GM12878 (cell line): ENCODE data around the gene SIN3B. TPM values are rescaled to one million over a fixed set of nuclear protein-coding genes. Genes with fewer than 3 reads are reported as not detected.

Experiments used
- ATAC-seq: fragments of 200-7000 bp; cut with Tn5 transposase; 3 replicates; pipeline ENCODE4 v1.9.1; 2020; ENCODE audit warnings: mild to moderate bottlenecking, moderate library complexity
- BruUV-seq: library from RNA; stranded (reverse); fragments of 400-500 nt; replicated peaks from 2 replicates; lab custom pipeline; 2021; lab: Mats Ljungman, UMichigan
- CTCF ChIA-PET: fragments of 300-600 bp; sonication (Branson Sonifier 250); formaldehyde crosslinking; extraction: SDS; loops from one replicate; lab custom pipeline; 2021; ENCODE audit warnings: inconsistent platforms; lab: Yijun Ruan, JAX
- POLR2A ChIA-PET: fragments of 350-600 bp; formaldehyde crosslinking; extraction: SDS; loops from one replicate; lab custom pipeline; 2021; ENCODE audit warnings: inconsistent platforms; lab: Charles Lee
- RAD21 ChIA-PET: fragments of 300-600 bp; sonication (Branson Sonifier 250); formaldehyde crosslinking; loops from one replicate; lab custom pipeline; 2023; ENCODE audit warnings: antibody characterized with exemption; ENCODE audit not compliant: unreplicated experiment; lab: Charles Lee
- SMC1A ChIA-PET: fragments of 300-600 bp; sonication (Branson Sonifier 250); formaldehyde crosslinking; loops from one replicate; lab custom pipeline; 2023; ENCODE audit not compliant: unreplicated experiment, uncharacterized antibody; lab: Charles Lee
- DNase-seq: peaks from one replicate; pipeline ENCODE4 v3.0.0-alpha.2; 2011; ENCODE audit warnings: low read depth, low spot score
- FAIRE-seq: peaks from 3 replicates; lab custom pipeline; 2011; peaks lifted over from hg19 to GRCh38; lab: Jason Lieb, UNC
- H2AFZ ChIP-seq: 2 replicates; pipeline ENCODE4 v1.6.0; 2011; ENCODE audit warnings: low read depth, low read length, control low read depth; ENCODE audit not compliant: control insufficient read depth
- H3K27ac ChIP-seq: 2 replicates; pipeline ENCODE4 v1.5.1; 2011; ENCODE audit warnings: control low read depth; ENCODE audit not compliant: control insufficient read depth, insufficient read depth
- H3K27me3 ChIP-seq, 2 experiments: replicated peaks in 1 of 2; 2 replicates each; pipeline versions ENCODE4 v1.6.0 to v1.6.1; 2011; ENCODE audit warnings: low read length in 1 of 2; ENCODE audit not compliant: control insufficient read depth in 2 of 2, insufficient read depth in 2 of 2
- H3K36me3 ChIP-seq, 2 experiments: 2 replicates each; pipeline ENCODE4 v1.5.1; 2011; ENCODE audit warnings: low read length in 1 of 2; ENCODE audit not compliant: control insufficient read depth in 2 of 2, insufficient read depth in 2 of 2
- H3K4me1 ChIP-seq: 2 replicates; pipeline ENCODE4 v1.6.1; 2011; ENCODE audit warnings: mild to moderate bottlenecking, low read length, moderate library complexity, mixed read lengths; ENCODE audit not compliant: control insufficient read depth, insufficient read depth
- H3K4me2 ChIP-seq: 2 replicates; pipeline ENCODE4 v1.6.0; 2011; ENCODE audit warnings: control low read depth; ENCODE audit not compliant: control insufficient read depth, insufficient read depth
- H3K4me3 ChIP-seq: fragments of 200-600 bp; sonication (generic); 2 replicates; pipeline ENCODE4 v1.5.1; 2016
- H3K79me2 ChIP-seq: 2 replicates; pipeline ENCODE4 v1.6.0; 2011; ENCODE audit warnings: low read length; ENCODE audit not compliant: control insufficient read depth, insufficient read depth
- H3K9ac ChIP-seq: 2 replicates; pipeline ENCODE4 v1.8.0; 2011; ENCODE audit warnings: low read length, control low read depth, mixed read lengths; ENCODE audit not compliant: control insufficient read depth, insufficient read depth
- H3K9me3 ChIP-seq: replicated peaks from 3 replicates; pipeline ENCODE4 v1.5.1; 2011; ENCODE audit warnings: mild to moderate bottlenecking, low read length; ENCODE audit not compliant: control insufficient read depth, insufficient read depth
- H4K20me1 ChIP-seq: 2 replicates; pipeline ENCODE4 v1.6.0; 2011; ENCODE audit not compliant: control insufficient read depth, insufficient read depth
- ETV6 ChIP-seq, 2 experiments: fragments of 450-650 bp in 1 of 2; IDR thresholded peaks in 1 of 2; conservative IDR thresholded peaks in 1 of 2; 2 replicates each; pipeline ENCODE4 v1.6.1; 2014; ENCODE audit warnings: antibody characterized with exemption in 1 of 2, borderline replicate concordance in 1 of 2, low read depth in 1 of 2, mild to moderate bottlenecking in 1 of 2, moderate library complexity in 1 of 2
- EZH2 ChIP-seq: IDR thresholded peaks from 2 replicates; pipeline ENCODE4 v1.6.1; 2012; ENCODE audit warnings: low read depth, mild to moderate bottlenecking, control low read depth, inconsistent platforms, low read length, borderline replicate concordance; ENCODE audit not compliant: control insufficient read depth
- FOS ChIP-seq: IDR thresholded peaks from 3 replicates; pipeline ENCODE4 v1.6.1; 2011; ENCODE audit warnings: borderline replicate concordance; ENCODE audit not compliant: insufficient read length; ENCODE audit errors: extremely low read depth
- KAT2A ChIP-seq: conservative IDR thresholded peaks from 2 replicates; pipeline ENCODE4 v1.6.1; 2011; ENCODE audit warnings: low read depth, low read length; ENCODE audit not compliant: control insufficient read depth
- KLF5 ChIP-seq: fragments of 450-650 bp; IDR thresholded peaks from 2 replicates; pipeline ENCODE4 v1.6.1; 2014; ENCODE audit warnings: mild to moderate bottlenecking; ENCODE audit not compliant: partially characterized antibody
- MEF2B ChIP-seq: fragments of 450-650 bp; IDR thresholded peaks from 2 replicates; pipeline ENCODE4 v1.6.1; 2018; ENCODE audit warnings: mild to moderate bottlenecking, moderate library complexity; ENCODE audit not compliant: partially characterized antibody, poor library complexity, severe bottlenecking
- MXI1 ChIP-seq: fragments of 150-350 bp; IDR thresholded peaks from 2 replicates; pipeline ENCODE4 v1.6.1; 2011; ENCODE audit warnings: low read depth, mild to moderate bottlenecking, inconsistent platforms, low read length, improper control_type of control experiment
- NFXL1 ChIP-seq: fragments of 450-650 bp; IDR thresholded peaks from 2 replicates; pipeline ENCODE4 v1.6.1; 2017; ENCODE audit warnings: antibody characterized with exemption, mild to moderate bottlenecking, borderline replicate concordance
- NR2C2 ChIP-seq: IDR thresholded peaks from 2 replicates; pipeline ENCODE4 v1.6.1; 2011; ENCODE audit warnings: borderline replicate concordance, low read depth; ENCODE audit not compliant: control insufficient read depth, insufficient read length
- RCOR1 ChIP-seq: conservative IDR thresholded peaks from 2 replicates; pipeline ENCODE4 v1.6.1; 2012; ENCODE audit warnings: low read depth, low read length, improper control_type of control experiment
- SMARCA5 ChIP-seq: fragments of 450-650 bp; IDR thresholded peaks from 2 replicates; pipeline ENCODE4 v1.6.1; 2017; ENCODE audit warnings: mild to moderate bottlenecking
- SMC3 ChIP-seq: IDR thresholded peaks from 2 replicates; pipeline ENCODE4 v1.6.1; 2011; ENCODE audit warnings: low read length, improper control_type of control experiment, borderline replicate concordance
- ZNF207 ChIP-seq: fragments of 450-650 bp; IDR thresholded peaks from 2 replicates; pipeline ENCODE4 v1.6.1; 2014; ENCODE audit warnings: antibody characterized with exemption, mild to moderate bottlenecking, borderline replicate concordance
- ZNF24 ChIP-seq: fragments of 450-650 bp; IDR thresholded peaks from 2 replicates; pipeline ENCODE4 v1.6.1; 2017; ENCODE audit warnings: antibody characterized with exemption, mild to moderate bottlenecking
- ZNF274 ChIP-seq: IDR thresholded peaks from one replicate; pipeline ENCODE4 v1.8.0; 2011; ENCODE audit not compliant: insufficient read length, insufficient read depth
- ZNF622 ChIP-seq: fragments of 450-650 bp; IDR thresholded peaks from 2 replicates; pipeline ENCODE4 v1.6.1; 2017; ENCODE audit warnings: mild to moderate bottlenecking, inconsistent platforms
- WGBS: methylation state at CpG from one replicate; pipeline ENCODE4 v1.1.6; 2016; ENCODE audit warnings: low lambda C conversion rate; ENCODE audit not compliant: insufficient replicate concordance, insufficient coverage; ENCODE audit errors: missing lambda C conversion rate; 5-methylcytosine and 5-hydroxymethylcytosine counted together
- in situ Hi-C: fragments of 300-500 bp; cut with MboI; formaldehyde crosslinking; loops from 9 replicates; pipeline ENCODE4 v1.14.3; 2018; ENCODE audit warnings: mixed read lengths
- intact Hi-C: fragments of 100-400 bp; cut with micrococcal nuclease; formaldehyde crosslinking; loops from one replicate; pipeline ENCODE4 v1.14.2; 2022; ENCODE audit not compliant: unreplicated experiment
- polyA plus RNA-seq, 11 experiments: library from polyadenylated mRNA; depleted of rRNA in 4 of 11; unstranded in 6 of 11; stranded (reverse) in 5 of 11; fragments of >200 nt; fragmentation: Nextera tagmentation in 4 of 11; fragmentation: Illumina TruSeq in 1 of 11; extraction: Ambion mirVana in 4 of 11; extraction: Trizol in 1 of 11; gene quantifications; 1 replicate in 1 of 11; 2 replicates in 10 of 11; pipeline versions ENCODE4 v1.2.1 to v1.2.3, GENCODE V29; 2011 to 2016; ENCODE audit warnings: inconsistent platforms in 2 of 11, missing spikeins in 2 of 11, low read depth in 1 of 11
- total RNA-seq, 4 experiments: library from RNA; depleted of rRNA in 3 of 4; stranded (reverse); fragments of >200 nt in 3 of 4; fragmentation: Illumina TruSeq in 1 of 4; extraction: Trizol in 1 of 4; gene quantifications; 2 replicates each; pipeline versions ENCODE4 v1.2.1 to v1.2.3, GENCODE V29; 2013 to 2021
- TF ChIP-seq, protein P1 (sequence below): IDR thresholded peaks from 2 replicates; pipeline ENCODE4 v1.6.1; 2012; ENCODE audit warnings: low read depth, low read length, improper control_type of control experiment
- TF ChIP-seq, protein P2 (sequence below): IDR thresholded peaks from 2 replicates; pipeline ENCODE4 v1.6.1; 2012; ENCODE audit warnings: low read depth, low read length, improper control_type of control experiment
- TF ChIP-seq, protein P3 (sequence below): fragments of 450-650 bp; formaldehyde crosslinking; IDR thresholded peaks from 2 replicates; pipeline ENCODE4 v1.4.0; 2022; ENCODE audit warnings: mild to moderate bottlenecking, moderate library complexity

SIN3B gene
- total and polyA plus RNA-seq, 10 of the 15 experiments (the other 5 are each of a cell fraction or from before 2014, with no cell fraction given): 0.68 to 34.5 (median 15.8) TPM

DNA sequence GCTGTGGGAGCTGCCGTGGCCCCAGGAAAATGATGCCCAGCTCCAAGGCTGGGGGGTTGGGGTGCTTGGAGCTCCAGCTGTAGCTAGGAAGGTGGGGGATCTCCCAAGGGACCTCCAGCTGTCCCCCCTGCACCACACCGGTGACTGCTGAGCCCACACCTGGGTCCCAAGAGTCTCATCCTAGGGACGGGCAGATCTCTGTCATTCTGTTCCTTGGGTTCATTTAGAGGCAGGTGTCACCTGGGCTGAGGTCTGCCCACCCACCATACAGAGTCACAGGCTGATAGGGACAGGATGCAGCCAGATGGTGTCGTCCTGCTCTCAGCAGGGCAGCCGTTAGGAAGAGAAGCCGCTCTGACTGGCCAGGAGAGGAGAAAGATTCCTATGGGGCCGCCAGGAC, 64.9 kb downstream of the SIN3B start (continued):
- TF ChIP-seq EZH2: no peak
- TF ChIP-seq ZNF274: no peak
- TF ChIP-seq ZNF622: no peak
- no peak for TF ChIP-seq KAT2A
- no peak for TF ChIP-seq FOS
- no peak for TF ChIP-seq KLF5
- TF ChIP-seq, protein P1, sequence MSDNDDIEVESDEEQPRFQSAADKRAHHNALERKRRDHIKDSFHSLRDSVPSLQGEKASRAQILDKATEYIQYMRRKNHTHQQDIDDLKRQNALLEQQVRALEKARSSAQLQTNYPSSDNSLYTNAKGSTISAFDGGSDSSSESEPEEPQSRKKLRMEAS: no peak
- TF ChIP-seq MEF2B: peak; percentile 67
- no peak for TF ChIP-seq SMC3
- no peak for TF ChIP-seq ZNF207

DNA sequence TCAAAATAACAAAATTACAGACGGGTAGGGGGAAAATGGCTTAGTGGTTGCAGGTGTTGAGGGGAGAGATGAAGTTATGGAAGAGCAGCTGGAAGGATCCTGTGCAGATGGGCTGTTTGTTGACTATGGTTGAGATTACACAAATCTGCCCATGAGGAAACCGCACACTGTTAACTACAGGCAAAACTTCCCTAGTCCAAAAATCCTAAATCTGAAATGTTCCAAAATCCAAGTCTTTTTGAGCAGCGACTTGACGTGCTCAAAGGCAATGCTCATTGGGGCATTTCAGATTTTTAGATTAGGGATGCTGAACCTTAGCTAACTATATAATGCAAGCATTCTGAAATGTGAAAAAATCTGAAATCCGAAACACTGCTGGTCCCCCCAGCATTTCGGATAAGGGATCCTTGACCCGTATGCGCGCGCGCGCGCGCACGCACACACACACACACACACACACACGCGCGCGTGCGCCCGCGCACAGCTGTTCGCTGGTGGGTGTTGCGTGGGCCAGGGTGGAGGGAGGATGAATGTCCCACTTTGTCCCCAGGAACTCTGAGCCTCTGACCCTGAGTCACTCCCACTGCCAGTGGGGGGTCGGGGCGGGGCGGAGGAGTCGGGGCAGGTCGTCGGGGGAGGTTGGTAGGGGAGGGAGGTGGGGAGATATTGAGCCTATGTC, 66.4 kb downstream of the SIN3B start:
- POLR2A ChIA-PET: interaction anchor here (0.6 kb wide), 1 partner anchor 430 kb away, joined by 3 read pairs; no protein-coding TSS in a partner anchor
- intact Hi-C loops (loop anchor here (10.0 kb wide), 1 partner anchor 409 kb away; the partner anchor contains the start of genes ABHD8, DDA1 and MRPL34), in situ Hi-C loops (no loop called here)
- H4K20me1 ChIP-seq: no peaks in the 10 kb centered on the region
- CTCF ChIA-PET: no interaction called here
- FAIRE-seq (no peak), ATAC-seq (no peak), DNase-seq (no peak)
- RAD21 ChIA-PET: no interaction called here
- no peaks in the 10 kb centered on the region for H3K36me3 ChIP-seq
- no peak overlapping the region for H3K4me2 ChIP-seq
- H3K79me2 ChIP-seq: no peaks in the 10 kb centered on the region
- no peaks in the 10 kb centered on the region; the same call in 2 of the 3 replicates for H3K9me3 ChIP-seq
- no peak overlapping the region for H3K27ac ChIP-seq
- 95% methylated on average over 23 of the region's 30 CpGs for WGBS
- H2AFZ ChIP-seq: no peak overlapping the region
- H3K27me3 ChIP-seq: no peaks in the 10 kb centered on the region
- H3K4me1 ChIP-seq: peaks cover 44% of the 10 kb centered on the region
- H3K4me3 ChIP-seq: no peak overlapping the region
- no peak overlapping the region for H3K9ac ChIP-seq
- SMC1A ChIA-PET: no interaction called here
- BruUV-seq: no TSS peak
- TF ChIP-seq RCOR1: no peak
- TF ChIP-seq SMARCA5: no peak
- TF ChIP-seq MXI1: no peak
- TF ChIP-seq, protein P2, sequence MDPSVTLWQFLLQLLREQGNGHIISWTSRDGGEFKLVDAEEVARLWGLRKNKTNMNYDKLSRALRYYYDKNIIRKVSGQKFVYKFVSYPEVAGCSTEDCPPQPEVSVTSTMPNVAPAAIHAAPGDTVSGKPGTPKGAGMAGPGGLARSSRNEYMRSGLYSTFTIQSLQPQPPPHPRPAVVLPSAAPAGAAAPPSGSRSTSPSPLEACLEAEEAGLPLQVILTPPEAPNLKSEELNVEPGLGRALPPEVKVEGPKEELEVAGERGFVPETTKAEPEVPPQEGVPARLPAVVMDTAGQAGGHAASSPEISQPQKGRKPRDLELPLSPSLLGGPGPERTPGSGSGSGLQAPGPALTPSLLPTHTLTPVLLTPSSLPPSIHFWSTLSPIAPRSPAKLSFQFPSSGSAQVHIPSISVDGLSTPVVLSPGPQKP: no peak
- TF ChIP-seq NFXL1: no peak
- no peak for TF ChIP-seq ETV6 (conservative IDR thresholded peaks at IDR 0.05 in 1 of 2, IDR thresholded peaks at IDR 0.05 in 1 of 2; ENCODE audit: borderline replicate concordance in 1 of 2, low read depth in 1 of 2)
- TF ChIP-seq, protein P3, sequence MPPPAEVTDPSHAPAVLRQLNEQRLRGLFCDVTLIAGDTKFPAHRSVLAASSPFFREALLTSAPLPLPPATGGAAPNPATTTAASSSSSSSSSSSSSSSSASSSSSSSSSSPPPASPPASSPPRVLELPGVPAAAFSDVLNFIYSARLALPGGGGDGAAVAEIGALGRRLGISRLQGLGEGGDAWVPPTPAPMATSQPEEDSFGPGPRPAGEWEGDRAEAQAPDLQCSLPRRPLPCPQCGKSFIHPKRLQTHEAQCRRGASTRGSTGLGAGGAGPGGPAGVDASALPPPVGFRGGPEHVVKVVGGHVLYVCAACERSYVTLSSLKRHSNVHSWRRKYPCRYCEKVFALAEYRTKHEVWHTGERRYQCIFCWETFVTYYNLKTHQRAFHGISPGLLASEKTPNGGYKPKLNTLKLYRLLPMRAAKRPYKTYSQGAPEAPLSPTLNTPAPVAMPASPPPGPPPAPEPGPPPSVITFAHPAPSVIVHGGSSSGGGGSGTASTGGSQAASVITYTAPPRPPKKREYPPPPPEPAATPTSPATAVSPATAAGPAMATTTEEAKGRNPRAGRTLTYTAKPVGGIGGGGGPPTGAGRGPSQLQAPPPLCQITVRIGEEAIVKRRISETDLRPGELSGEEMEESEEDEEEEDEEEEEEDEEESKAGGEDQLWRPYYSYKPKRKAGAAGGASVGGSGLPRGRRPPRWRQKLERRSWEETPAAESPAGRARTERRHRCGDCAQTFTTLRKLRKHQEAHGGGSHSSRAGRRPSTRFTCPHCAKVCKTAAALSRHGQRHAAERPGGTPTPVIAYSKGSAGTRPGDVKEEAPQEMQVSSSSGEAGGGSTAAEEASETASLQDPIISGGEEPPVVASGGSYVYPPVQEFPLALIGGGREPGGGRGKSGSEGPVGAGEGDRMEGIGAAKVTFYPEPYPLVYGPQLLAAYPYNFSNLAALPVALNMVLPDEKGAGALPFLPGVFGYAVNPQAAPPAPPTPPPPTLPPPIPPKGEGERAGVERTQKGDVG (CRISPR knock-in tag): no peak
- TF ChIP-seq ZNF24: no peak
- no peak for TF ChIP-seq NR2C2
